ENCODE measurements around the gene ZNF408. TPM values are rescaled to one million over a fixed set of nuclear protein-coding genes. Genes with fewer than 3 reads are reported as not detected.

The ZNF408 gene
- total RNA-seq, 3 donors from 2014 or later, result 8.0 to 13.2 (median 12.8) TPM

DNA sequence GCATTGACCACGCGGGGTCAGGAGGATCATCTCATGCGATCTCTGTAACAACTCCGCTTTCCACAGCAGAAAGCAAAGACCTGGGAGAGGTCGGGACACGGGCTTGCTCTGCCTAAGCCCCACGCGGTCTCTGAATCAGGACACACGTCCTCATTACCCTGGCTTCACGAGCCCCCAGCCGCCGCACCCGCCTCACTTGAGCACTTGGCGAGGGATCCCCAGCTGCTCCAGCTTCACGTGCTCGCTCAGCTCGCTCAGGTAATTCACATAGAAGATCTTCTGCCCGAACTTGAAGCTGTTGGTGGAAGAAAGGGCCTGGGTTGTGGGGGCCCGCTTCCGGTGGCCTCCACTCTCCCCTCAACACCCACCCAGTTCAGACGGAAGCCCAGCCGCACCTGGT is 20.0 kb upstream of the ZNF408 start:
- H3K4me3 ChIP-seq, result no peak overlapping the region
- peaks cover 25% of the 10 kb centered on the region for H3K36me3 ChIP-seq (ENCODE audit: low read depth)
- no peak for TF ChIP-seq CTCF (IDR thresholded peaks at IDR 0.05)
- intact Hi-C loops (cut with DNase I, micrococcal nuclease), result no loop called here
- peaks cover 5% of the 10 kb centered on the region for H3K4me1 ChIP-seq (ENCODE audit: low read depth)
- no peaks in the 10 kb centered on the region for H3K9me3 ChIP-seq
- no peak for ATAC-seq
- DNase-seq, result peak in 1 of 3 donors; percentile 31

GRCh38 chr11:46681814-46682213 is 19.0 kb upstream of the ZNF408 start:
- no peak for TF ChIP-seq CTCF (IDR thresholded peaks at IDR 0.05)
- intact Hi-C loops (cut with DNase I, micrococcal nuclease), result no loop called here
- Histone ChIP-seq H3K9me3 (no peaks in the 10 kb centered on the region), H3K4me1 (ENCODE audit: low read depth) (no peaks in the 10 kb centered on the region), H3K4me3 (no peak overlapping the region), H3K36me3 (ENCODE audit: low read depth) (peaks cover 25% of the 10 kb centered on the region)
- no peak for ATAC-seq
- DNase-seq, result peak in 1 of 3 donors; percentile 32

GRCh38 chr11:46682773-46683752 is 17.8 kb upstream of the ZNF408 start:
- Histone ChIP-seq H3K9me3 (no peaks in the 10 kb centered on the region), H3K4me3 (no peak overlapping the region), H3K36me3 (ENCODE audit: low read depth) (peaks cover 25% of the 10 kb centered on the region), H3K4me1 (ENCODE audit: low read depth) (no peaks in the 10 kb centered on the region)
- intact Hi-C loops (cut with DNase I, micrococcal nuclease), result no loop called here
- ATAC-seq (no peak), DNase-seq (peak in 1 of 3 donors; percentile 24)
- TF ChIP-seq CTCF (IDR thresholded peaks at IDR 0.05), result no peak

DNA sequence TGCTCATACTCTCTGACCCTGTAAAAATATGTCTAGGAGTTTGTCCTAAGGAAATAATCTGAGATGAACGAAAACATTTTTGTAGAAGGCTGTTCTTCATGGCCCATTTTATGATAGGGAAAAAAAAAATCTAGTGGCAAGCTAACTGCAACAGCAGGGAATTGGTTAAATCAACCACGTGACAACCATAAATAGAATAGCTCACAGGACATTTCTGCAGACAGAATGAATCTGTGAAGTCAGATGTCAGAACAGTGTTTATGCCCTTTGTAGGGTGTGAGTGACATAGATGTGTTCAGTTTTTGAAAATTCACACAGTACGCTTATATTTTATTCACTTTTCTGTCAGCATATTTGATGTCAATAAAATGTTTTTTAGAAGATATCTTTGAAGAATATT is 16.5 kb upstream of the ZNF408 start:
- ATAC-seq (no peak), DNase-seq (no peak)
- TF ChIP-seq CTCF (IDR thresholded peaks at IDR 0.05), result no peak
- Histone ChIP-seq H3K4me3 (no peak overlapping the region), H3K36me3 (ENCODE audit: low read depth) (peaks cover 17% of the 10 kb centered on the region), H3K9me3 (no peaks in the 10 kb centered on the region), H3K4me1 (ENCODE audit: low read depth) (no peaks in the 10 kb centered on the region)
- intact Hi-C loops (cut with DNase I, micrococcal nuclease), result no loop called here

DNA sequence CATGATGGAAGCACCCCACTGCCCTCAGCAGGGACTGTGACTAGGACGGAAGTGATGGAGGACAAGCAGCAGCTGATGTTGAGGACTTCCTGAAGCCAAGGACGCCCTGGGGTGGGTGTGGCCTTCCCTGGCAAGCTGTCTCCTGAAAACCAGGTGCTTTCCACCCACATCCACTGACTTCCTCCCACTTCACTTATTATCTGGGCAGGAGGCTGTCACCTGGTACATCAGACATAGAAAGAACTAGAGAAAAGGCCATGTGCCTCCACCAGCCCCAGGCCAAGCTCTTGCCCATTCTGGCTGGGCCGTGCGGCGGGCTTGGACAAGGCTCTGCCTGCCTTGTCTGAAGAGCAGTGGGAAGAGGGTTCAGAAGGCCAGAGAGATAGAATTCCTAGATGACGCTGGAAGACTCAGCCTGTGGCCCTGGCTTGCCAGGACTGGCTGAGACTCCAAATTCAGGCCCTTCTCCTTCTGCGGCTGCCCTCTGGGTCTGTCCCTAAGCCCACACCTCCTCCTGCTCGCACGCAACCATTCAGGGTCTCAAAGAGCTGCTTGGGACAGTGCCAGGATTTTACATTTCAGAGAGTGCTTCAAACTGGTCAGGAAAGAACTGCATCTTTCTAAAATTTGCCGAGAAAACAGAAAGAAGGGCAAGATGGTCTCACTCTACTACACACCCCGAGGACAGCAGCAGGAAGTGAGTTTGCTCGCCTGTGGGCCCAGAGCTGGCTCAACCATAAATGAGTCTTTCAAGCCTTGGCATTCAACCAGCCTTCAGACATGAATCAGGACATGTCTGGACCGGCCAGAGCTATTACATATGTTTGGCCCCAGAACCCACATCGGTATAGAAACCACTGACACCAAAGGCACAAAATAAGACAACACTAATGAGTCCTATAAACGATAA is 13.7 kb upstream of the ZNF408 start:
- no peak overlapping the region for H3K4me3 ChIP-seq
- no peaks in the 10 kb centered on the region for H3K4me1 ChIP-seq (ENCODE audit: low read depth)
- intact Hi-C loops (cut with DNase I, micrococcal nuclease), result no loop called here
- TF ChIP-seq CTCF (IDR thresholded peaks at IDR 0.05), result no peak
- no peaks in the 10 kb centered on the region for H3K9me3 ChIP-seq
- peak; percentile 68 for ATAC-seq
- DNase-seq, result peak in 1 of 3 donors; percentile 47
- H3K36me3 ChIP-seq (ENCODE audit: low read depth), result peaks cover 5% of the 10 kb centered on the region
